HG03432 (cell line): ENCODE data around the gene GRIN3B.

Experiments used
- ATAC-seq: cut with Tn5 transposase; IDR thresholded peaks from one replicate; pipeline ENCODE4 v1.9.1; 2021; ENCODE audit warnings: mild to moderate bottlenecking, moderate library complexity; ENCODE audit not compliant: unreplicated experiment

GRIN3B gene

GRCh38 chr19:1006711-1007398, 6.6 kb downstream of the GRIN3B start:
- ATAC-seq: no peak

DNA sequence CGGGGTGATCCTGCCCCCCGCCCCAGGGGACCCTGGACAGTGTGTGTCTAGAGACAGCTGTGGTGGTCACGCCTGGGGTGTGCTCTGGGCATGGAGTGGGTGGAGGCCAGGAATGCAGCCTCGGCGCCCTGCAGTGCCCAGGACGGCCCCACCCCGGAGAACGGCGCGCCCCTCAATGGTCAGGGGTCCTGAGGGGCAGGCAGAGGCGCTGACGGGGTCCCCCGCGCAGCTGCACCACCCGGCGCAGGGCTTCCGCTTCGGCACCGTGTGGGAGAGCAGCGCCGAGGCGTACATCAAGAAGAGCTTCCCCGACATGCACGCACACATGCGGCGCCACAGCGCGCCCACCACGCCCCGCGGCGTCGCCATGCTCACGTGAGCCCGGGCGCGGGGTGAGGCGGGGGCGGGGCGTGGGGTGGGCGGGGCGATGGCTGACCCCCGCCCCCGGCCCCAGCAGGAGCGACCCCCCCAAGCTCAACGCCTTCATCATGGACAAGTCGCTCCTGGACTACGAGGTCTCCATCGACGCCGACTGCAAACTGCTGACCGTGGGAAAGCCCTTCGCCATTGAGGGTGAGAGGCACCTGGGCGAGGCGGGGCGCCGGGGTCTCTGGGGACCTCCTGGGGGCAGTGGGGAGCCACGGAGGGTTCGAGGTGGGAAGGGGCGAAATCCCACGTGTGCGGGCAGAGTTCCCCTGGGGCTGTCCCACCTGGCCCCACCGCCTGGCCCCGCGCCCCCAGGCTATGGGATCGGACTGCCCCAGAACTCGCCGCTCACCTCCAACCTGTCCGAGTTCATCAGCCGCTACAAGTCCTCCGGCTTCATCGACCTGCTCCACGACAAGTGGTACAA, 7.4 kb downstream of the GRIN3B start:
- ATAC-seq: no peak

DNA sequence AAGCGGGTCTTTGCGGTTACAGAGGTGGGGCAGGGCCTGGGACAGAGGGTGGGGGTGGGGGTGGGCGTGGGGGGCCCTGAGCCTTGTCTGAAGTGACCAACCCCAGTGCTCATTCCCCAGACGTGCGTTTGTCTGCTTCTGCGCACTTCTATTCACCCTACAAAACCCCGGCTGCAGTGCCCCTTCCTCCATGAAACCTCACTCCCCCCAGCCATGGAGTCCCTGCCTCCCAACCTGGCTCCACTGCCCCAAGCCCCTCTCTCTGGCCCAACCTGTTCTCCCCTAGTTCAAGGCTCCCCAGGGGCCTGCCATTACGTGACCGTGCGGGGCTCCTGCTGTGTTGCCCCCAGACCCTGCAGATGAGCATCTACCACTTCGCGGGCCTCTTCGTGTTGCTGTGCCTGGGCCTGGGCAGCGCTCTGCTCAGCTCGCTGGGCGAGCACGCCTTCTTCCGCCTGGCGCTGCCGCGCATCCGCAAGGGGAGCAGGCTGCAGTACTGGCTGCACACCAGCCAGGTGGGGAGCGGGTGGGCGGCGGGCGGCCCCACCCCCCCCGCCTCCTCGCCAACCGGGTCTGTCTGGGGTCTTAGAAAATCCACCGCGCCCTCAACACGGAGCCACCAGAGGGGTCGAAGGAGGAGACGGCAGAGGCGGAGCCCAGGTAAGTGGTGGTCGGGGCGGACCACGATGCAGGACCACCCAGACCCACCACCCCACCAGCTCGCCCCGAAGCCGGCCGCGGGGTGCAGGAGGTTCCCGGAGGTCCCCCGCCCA, 8.2 kb downstream of the GRIN3B start:
- ATAC-seq: no peak

GRCh38 chr19:1009041-1009980, 9.1 kb downstream of the GRIN3B start:
- ATAC-seq: no peak

DNA sequence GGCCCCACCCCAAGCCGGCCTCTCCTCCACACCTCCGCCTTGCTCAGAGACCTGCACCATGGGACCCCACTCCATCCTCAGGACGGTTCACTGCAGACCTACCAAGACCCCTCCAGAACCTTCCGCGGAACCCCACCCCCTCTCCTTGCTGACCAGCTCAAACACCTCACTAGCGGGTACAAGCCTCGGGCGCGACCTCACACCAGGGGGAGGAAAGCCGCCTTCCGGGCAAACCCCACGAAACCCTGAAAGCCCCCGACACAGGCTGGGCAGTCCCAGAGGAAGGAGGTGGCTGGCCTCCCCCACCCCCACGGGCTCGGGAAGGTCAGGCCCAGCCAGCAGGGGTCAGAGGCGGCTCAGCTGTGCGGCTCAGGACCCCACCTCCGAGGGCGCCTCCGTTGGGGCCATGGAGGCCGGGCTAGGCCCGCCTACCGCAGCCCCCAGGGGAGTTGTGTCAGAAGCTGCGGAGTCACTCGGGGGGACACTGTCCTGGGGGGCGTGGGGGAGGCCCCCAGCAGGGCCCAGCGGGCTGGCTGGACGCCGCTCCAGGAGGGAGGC, 9.8 kb downstream of the GRIN3B start:
- ATAC-seq: no peak

- ATAC-seq: no peak
Observed at GRCh38 chr19:1010586-1011510, 10.6 kb downstream of the GRIN3B start.

GRCh38 chr19:1011831-1012333, 11.7 kb downstream of the GRIN3B start:
- no peak for ATAC-seq

DNA sequence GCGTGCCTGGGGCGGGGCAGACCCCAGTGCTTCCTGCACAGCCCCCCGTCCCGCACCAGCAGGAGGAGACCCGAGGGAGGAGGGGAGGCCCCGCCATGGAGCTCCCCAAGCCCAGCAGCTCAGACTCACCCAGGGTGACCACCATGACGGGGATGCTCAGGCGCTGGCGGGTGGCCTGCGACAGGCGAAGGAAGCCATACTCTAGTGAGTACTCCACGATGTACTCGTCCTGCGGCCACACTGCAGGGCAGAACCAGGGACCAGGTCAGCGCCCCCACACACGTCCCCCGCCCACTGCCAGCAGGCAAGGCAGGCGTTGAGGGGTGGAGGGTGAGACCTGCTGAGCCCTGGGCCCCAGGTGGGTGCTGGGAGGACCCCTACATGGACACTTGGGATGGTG, 12.1 kb downstream of the GRIN3B start:
- ATAC-seq: no peak

GRCh38 chr19:1013218-1013617, 13.0 kb downstream of the GRIN3B start:
- no peak for ATAC-seq

GRCh38 chr19:1014161-1015060, 14.2 kb downstream of the GRIN3B start:
- no peak for ATAC-seq

DNA sequence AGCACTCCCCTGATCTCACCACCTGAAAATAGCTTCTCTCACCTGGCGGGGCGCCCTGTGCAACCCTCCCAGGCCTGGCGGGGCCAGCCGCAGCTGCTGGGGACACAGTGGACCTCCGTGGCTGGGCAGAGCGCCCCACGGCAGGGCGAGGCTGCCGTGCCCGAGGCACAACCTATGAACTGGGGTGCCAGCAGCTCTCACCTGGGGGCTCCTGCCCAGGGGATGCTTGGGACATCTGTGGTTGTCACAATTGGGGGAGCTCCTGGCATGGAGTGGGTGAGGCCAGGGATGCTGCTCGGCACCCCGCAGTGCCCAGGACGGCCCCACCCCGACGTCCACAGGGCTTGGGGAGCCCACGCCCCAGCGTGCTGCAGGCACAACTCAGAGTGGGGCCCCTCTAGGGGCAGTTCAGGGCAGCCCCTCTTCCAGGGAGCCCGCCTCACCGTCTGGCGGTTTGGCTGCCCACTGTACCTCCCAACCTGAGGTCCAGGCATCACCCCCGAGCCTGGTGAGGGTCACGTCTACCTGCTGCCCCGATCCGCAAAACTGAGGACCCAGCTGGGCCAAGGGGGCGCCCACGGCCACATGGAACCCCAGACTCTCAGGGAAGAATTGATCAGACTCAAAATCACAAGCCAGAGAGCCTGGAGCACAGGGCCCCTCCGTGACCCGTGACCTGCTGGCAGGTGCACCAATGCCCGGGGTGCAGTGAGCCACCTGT, 15.0 kb downstream of the GRIN3B start:
- no peak for ATAC-seq

GRCh38 chr19:1015782-1016646, 15.8 kb downstream of the GRIN3B start:
- ATAC-seq: no peak

GRCh38 chr19:1016647-1017114, 16.5 kb downstream of the GRIN3B start:
- no peak for ATAC-seq

DNA sequence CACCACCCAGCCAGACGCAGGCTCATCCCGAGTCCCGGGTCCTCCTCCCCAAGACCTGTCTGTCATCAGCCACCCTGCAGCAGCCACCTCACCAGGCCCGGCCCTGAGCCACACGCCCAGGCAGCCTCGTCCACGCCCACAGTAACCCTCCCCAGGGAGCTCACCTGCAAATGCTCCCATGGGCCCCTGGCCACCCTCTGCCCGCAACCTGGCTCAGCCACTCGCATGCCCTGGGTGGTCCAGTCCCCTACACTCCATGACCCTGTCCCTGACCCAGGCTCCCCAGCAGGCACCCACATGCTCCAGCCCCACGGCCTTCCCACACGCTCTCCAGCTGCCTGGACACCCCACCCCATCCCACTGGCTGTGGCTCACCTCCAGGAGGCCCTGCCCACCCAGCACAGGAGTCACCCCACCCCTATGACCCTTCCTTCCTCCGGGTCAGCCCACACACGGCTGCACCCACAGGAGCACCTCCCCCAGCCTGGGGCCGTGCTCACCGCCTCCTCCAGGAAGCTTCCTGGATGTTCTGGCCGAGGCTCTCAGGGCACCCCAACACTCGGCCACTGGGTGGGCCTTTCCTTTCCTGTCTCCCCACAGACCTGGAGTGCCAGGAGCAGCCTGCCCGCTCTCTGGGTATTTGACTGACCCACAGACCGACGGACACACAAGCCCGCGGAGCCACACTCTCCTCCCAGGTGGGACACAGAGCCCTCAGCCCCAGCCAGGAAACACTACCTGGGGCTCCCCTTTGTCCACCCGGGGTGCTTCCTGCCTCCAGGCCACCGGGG, 17.1 kb downstream of the GRIN3B start:
- ATAC-seq: no peak

DNA sequence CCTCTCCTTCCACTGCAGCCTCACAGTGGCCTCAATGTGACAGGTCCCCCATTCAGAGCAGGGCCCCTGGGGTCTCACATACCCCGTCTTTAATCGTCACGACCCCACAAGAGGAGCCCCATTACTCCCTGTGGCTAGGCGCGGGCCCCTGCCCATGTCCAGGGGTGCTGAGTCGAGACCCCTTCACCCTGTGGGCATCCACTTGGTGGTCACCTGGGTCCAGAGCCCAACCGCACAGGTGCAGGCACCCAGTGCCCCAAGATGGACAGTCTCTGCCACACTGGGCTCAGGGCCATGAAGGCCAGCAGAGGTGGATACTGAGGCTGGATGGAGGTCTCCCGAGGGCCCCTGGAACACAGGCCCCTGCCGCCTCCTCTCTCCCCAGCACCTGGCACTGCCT, 17.7 kb downstream of the GRIN3B start:
- ATAC-seq: no peak
